SJCRH30 (cell line): ENCODE measurements around the gene LRRC8E. TPM values are rescaled to one million over a fixed set of nuclear protein-coding genes. Genes with fewer than 3 reads are reported as not detected.

Experiments
- DNase-seq, 2 experiments: peaks; one replicate each; pipeline ENCODE4 v3.0.0-alpha.2; 2015 to 2020
- H3K27ac ChIP-seq: fragments of 250-450 bp; sonication (Bioruptor Pico); 2 replicates; pipeline ENCODE4 v1.5.1; 2020; ENCODE audit warnings: mild to moderate bottlenecking, moderate library complexity
- H3K27me3 ChIP-seq: fragments of 250-450 bp; sonication (Bioruptor Pico); 2 replicates; pipeline ENCODE4 v1.5.1; 2020; ENCODE audit warnings: mild to moderate bottlenecking, moderate library complexity
- H3K36me3 ChIP-seq: fragments of 250-450 bp; sonication (Bioruptor Pico); 2 replicates; pipeline ENCODE4 v1.5.1; 2020; ENCODE audit warnings: mild to moderate bottlenecking, moderate library complexity
- H3K4me1 ChIP-seq: fragments of 250-450 bp; sonication (Bioruptor Pico); 2 replicates; pipeline ENCODE4 v1.5.1; 2020; ENCODE audit warnings: mild to moderate bottlenecking, moderate library complexity
- H3K4me3 ChIP-seq: fragments of 250-450 bp; sonication (Bioruptor Pico); 2 replicates; pipeline ENCODE4 v1.5.1; 2020; ENCODE audit warnings: mild to moderate bottlenecking, moderate library complexity
- H3K9me3 ChIP-seq: fragments of 250-450 bp; sonication (Bioruptor Pico); replicated peaks from 2 replicates; pipeline ENCODE4 v1.5.1; 2020; ENCODE audit warnings: mild to moderate bottlenecking, moderate library complexity
- total RNA-seq: library from RNA; depleted of rRNA; stranded (reverse); fragments of >200 nt; shearing (Covaris generic); gene quantifications from 2 replicates; pipeline ENCODE4 v1.2.3, GENCODE V29; 2014

The LRRC8E gene
- total RNA-seq, 1 experiment from 2014 or later, result 0.04 TPM

DNA sequence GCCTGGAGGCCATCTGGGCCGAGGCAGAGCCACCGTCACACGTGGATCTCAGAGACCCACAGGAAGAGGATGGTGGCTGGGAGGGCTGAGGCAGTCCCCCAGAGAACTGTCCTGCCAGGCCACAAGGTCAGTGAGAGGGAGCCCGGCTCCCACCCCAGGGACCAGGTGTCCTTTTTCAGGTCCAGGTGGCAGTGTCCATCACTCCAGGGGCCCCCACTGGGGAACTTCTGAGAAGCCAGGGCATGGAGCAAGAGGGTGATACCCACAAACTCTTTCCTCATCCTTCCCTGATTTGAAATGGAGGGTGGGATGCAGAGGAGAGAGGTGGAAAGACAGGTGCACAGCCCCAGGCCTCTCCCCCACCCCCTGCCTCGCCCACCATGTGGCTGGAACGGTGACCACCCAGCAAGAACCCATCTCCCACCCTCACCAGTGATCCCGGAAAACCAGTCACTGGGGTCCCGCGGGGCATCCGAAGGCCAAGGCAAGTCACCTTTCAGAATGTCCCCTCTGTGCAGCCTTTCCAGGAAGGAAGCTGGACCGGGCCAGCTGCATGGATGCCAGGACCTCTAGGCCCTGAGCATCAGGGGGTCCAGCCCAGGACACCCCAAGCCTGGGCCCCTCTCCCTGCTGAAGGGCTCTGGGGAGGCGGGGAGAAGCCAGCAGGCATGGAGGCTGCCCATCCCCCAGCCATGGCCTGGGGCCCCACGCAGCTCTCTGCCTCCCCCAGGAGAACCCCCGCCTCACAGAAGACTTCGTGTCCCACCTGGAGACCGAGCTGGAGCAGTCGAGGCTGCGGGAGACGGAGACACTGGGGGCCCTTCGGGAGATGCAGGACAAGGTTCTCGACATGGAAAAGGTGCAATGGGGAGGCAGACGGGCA is 28.2 kb upstream of the LRRC8E start:
- Histone ChIP-seq H3K27me3 (no peaks in the 10 kb centered on the region), H3K9me3 (no peaks in the 10 kb centered on the region), H3K4me3 (no peak overlapping the region), H3K36me3 (no peaks in the 10 kb centered on the region), H3K4me1 (no peaks in the 10 kb centered on the region), H3K27ac (no peak overlapping the region)
- no peak for DNase-seq

- H3K36me3 ChIP-seq, result no peaks in the 10 kb centered on the region
- DNase-seq, result no peak
- no peaks in the 10 kb centered on the region for H3K4me1 ChIP-seq
- no peak overlapping the region for H3K4me3 ChIP-seq
- H3K27me3 ChIP-seq, result no peaks in the 10 kb centered on the region
- no peak overlapping the region for H3K27ac ChIP-seq
- H3K9me3 ChIP-seq, result no peaks in the 10 kb centered on the region
Measured at GRCh38 chr19:7860714-7861618, 27.3 kb upstream of the LRRC8E start.

- DNase-seq, result no peak
- Histone ChIP-seq H3K4me1 (no peaks in the 10 kb centered on the region), H3K27ac (no peak overlapping the region), H3K27me3 (0 out of 2 replicates have a peak, but pooled peaks cover 2% of the 10 kb centered on the region), H3K36me3 (no peaks in the 10 kb centered on the region), H3K4me3 (no peak overlapping the region), H3K9me3 (no peaks in the 10 kb centered on the region)
Measured at GRCh38 chr19:7861619-7862412, 26.5 kb upstream of the LRRC8E start.

DNA sequence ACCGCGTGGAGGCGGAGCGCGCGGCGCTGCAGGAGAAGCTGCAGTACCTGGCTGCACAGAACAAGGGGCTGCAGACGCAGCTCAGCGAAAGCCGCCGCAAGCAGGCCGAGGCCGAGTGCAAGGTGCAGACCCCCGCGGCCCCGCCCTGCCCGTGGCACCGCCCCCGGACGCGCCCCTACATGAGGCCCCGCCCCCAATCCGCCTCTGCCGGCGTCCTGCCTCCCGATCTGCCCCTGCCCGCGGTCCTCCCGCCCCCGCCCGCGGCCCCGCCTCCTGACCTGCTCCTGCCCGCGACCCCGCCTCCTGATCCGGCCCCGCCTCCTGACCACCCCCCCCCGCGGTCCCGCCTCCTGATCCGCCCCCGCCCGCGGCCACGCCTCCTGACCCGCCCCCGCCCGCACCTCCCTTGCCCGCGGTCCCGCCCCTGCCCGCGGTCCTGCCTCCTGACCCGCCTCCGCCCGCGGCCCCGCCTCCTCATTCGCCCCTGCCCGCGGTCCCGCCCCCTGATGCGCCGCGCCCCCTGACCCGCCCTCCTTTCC is 25.8 kb upstream of the LRRC8E start:
- H3K36me3 ChIP-seq, result no peaks in the 10 kb centered on the region
- H3K4me3 ChIP-seq, result no peak overlapping the region
- no peak for DNase-seq
- H3K9me3 ChIP-seq, result no peaks in the 10 kb centered on the region
- no peak overlapping the region for H3K27ac ChIP-seq
- H3K4me1 ChIP-seq, result no peaks in the 10 kb centered on the region
- 0 out of 2 replicates have a peak, but pooled peaks cover 4% of the 10 kb centered on the region for H3K27me3 ChIP-seq

GRCh38 chr19:7863157-7863970 is 24.9 kb upstream of the LRRC8E start:
- DNase-seq, result no peak
- Histone ChIP-seq H3K4me3 (no peak overlapping the region), H3K27ac (no peak overlapping the region), H3K4me1 (no peaks in the 10 kb centered on the region; the same call in 1 of the 2 replicates), H3K36me3 (no peaks in the 10 kb centered on the region), H3K9me3 (no peaks in the 10 kb centered on the region), H3K27me3 (0 out of 2 replicates have a peak, but pooled peaks cover 4% of the 10 kb centered on the region)

GRCh38 chr19:7863971-7864689 is 24.2 kb upstream of the LRRC8E start:
- no peak for DNase-seq
- Histone ChIP-seq H3K4me1 (no peaks in the 10 kb centered on the region; the same call in 1 of the 2 replicates), H3K27ac (no peak overlapping the region), H3K4me3 (no peak overlapping the region), H3K36me3 (no peaks in the 10 kb centered on the region), H3K9me3 (no peaks in the 10 kb centered on the region), H3K27me3 (0 out of 2 replicates have a peak, but pooled peaks cover 4% of the 10 kb centered on the region)

GRCh38 chr19:7864690-7865074 is 23.6 kb upstream of the LRRC8E start:
- no peak overlapping the region for H3K27ac ChIP-seq
- H3K36me3 ChIP-seq, result no peaks in the 10 kb centered on the region
- H3K9me3 ChIP-seq, result no peaks in the 10 kb centered on the region
- H3K4me3 ChIP-seq, result no peak overlapping the region
- no peak for DNase-seq
- H3K4me1 ChIP-seq, result no peaks in the 10 kb centered on the region; the same call in 1 of the 2 replicates
- H3K27me3 ChIP-seq, result 0 out of 2 replicates have a peak, but pooled peaks cover 4% of the 10 kb centered on the region

GRCh38 chr19:7865262-7865911 is 22.9 kb upstream of the LRRC8E start:
- 0 out of 2 replicates have a peak, but pooled peaks cover 4% of the 10 kb centered on the region for H3K27me3 ChIP-seq
- H3K9me3 ChIP-seq, result no peaks in the 10 kb centered on the region
- no peak overlapping the region for H3K4me3 ChIP-seq
- H3K4me1 ChIP-seq, result no peaks in the 10 kb centered on the region; the same call in 1 of the 2 replicates
- H3K36me3 ChIP-seq, result no peaks in the 10 kb centered on the region
- H3K27ac ChIP-seq, result no peak overlapping the region
- DNase-seq, result no peak

DNA sequence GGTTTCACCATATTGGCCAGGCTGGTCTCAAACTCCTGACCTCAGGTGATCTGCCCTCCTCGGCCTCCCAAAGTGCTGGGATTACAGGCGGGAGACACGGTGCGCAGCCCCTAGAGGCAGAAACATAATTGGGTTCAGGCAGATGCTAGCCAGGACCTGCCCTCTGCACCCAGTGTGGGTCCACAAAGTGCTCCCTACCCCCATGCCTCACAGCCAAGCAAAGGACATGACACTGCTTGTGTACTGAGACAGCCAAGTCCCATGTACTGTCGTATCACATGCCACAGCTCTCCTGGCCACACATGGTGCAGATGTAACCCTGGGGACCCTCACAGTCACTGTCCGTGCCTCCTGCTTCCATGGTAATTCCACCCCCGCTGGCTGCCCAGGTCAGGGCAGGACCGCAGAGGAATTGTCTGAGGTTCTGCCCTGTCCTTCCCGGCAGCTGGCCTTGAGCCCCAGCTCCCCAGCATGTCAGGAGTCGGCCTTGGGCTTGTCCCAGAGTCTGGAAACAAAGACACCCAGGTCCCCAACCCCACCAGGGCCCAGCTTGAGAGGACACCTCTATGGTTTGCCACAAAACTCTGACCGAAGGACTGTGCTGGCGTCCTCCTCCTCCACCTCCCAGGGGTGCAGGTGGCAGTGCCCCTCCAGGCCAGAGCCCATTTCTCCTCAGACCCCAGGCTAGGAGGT is 21.8 kb upstream of the LRRC8E start:
- DNase-seq, result no peak
- Histone ChIP-seq H3K27ac (no peak overlapping the region), H3K4me1 (no peaks in the 10 kb centered on the region; the same call in 1 of the 2 replicates), H3K9me3 (no peaks in the 10 kb centered on the region), H3K27me3 (0 out of 2 replicates have a peak, but pooled peaks cover 4% of the 10 kb centered on the region), H3K4me3 (no peak overlapping the region), H3K36me3 (no peaks in the 10 kb centered on the region)

- Histone ChIP-seq H3K27ac (no peak overlapping the region), H3K36me3 (no peaks in the 10 kb centered on the region), H3K9me3 (no peaks in the 10 kb centered on the region), H3K4me3 (no peak overlapping the region), H3K4me1 (no peaks in the 10 kb centered on the region; the same call in 1 of the 2 replicates), H3K27me3 (0 out of 2 replicates have a peak, but pooled peaks cover 4% of the 10 kb centered on the region)
- no peak for DNase-seq
Measured at GRCh38 chr19:7867092-7867844, 21.0 kb upstream of the LRRC8E start.

DNA sequence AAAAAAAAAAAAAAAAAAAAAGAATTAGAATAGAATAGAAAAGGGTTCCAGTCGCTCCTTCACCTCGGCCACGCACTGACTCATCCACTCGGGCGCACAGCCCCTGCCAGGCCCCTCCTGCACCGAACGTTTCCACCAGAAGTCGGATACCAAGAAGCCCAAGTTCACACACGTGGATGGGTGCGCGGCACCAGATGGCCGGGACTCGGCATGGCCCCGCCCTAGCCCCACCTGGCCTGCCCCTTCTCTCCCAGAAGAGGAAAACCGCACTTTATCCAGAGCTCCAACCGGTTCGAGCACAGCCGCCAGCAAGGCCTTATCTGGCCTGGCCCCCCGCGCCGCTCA is 20.0 kb upstream of the LRRC8E start:
- 0 out of 2 replicates have a peak, but pooled peaks cover 4% of the 10 kb centered on the region for H3K27me3 ChIP-seq
- H3K4me1 ChIP-seq, result no peaks in the 10 kb centered on the region; the same call in 1 of the 2 replicates
- H3K27ac ChIP-seq, result no peak overlapping the region
- no peaks in the 10 kb centered on the region for H3K36me3 ChIP-seq
- peak overlapping the region; percentile 46 for H3K4me3 ChIP-seq
- DNase-seq, result no peak
- no peaks in the 10 kb centered on the region for H3K9me3 ChIP-seq
